Peyer's patch (tissue), 4 donors: ENCODE data around the gene ANO2.

ENCODE experiments used
- POLR2A ChIP-seq, 2 donors: fragments of 450-650 bp; IDR thresholded peaks; one replicate each; pipeline ENCODE4 v1.5.1; 2017; ENCODE audit warnings: antibody characterized with exemption in 2 of 2, mild to moderate bottlenecking in 2 of 2, moderate library complexity in 2 of 2
- TF ChIP-seq, protein P1 (sequence below), 6 experiments: fragments of 450-650 bp in 4 of 6; fragments of 200-600 bp in 2 of 6; sonication (generic) in 1 of 6; IDR thresholded peaks; one replicate each; pipeline ENCODE4 v1.5.1; 2017 to 2019; ENCODE audit warnings: antibody characterized with exemption in 6 of 6, mild to moderate bottlenecking in 3 of 6, moderate library complexity in 1 of 6

DNA sequence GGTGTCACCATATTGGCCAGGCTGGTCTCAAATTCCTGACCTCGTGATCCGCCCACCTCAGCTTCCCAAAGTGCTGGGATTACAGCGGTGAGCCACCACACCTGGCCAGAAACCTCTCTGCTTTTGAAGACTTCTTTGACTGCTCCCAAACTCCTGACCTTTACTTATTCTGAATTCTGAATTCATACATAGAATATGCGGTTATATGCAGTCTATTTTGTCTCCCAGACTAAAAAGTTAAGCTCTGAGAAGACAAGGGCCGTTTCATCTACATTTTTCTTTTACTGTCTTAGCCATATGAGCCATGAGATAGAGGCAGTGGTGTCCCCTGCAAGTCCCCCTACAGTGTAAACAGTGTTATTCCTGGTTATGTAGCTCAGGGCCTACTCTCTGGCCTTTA is 333.9 kb downstream of the ANO2 start:
- TF ChIP-seq POLR2A (IDR thresholded peaks at IDR 0.05), result no peak
- TF ChIP-seq, protein P1, sequence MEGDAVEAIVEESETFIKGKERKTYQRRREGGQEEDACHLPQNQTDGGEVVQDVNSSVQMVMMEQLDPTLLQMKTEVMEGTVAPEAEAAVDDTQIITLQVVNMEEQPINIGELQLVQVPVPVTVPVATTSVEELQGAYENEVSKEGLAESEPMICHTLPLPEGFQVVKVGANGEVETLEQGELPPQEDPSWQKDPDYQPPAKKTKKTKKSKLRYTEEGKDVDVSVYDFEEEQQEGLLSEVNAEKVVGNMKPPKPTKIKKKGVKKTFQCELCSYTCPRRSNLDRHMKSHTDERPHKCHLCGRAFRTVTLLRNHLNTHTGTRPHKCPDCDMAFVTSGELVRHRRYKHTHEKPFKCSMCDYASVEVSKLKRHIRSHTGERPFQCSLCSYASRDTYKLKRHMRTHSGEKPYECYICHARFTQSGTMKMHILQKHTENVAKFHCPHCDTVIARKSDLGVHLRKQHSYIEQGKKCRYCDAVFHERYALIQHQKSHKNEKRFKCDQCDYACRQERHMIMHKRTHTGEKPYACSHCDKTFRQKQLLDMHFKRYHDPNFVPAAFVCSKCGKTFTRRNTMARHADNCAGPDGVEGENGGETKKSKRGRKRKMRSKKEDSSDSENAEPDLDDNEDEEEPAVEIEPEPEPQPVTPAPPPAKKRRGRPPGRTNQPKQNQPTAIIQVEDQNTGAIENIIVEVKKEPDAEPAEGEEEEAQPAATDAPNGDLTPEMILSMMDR (IDR thresholded peaks at IDR 0.05), result no peak
